Measurements from ENCODE around the gene FYB1.
"Not testable (repeated sequence)": the region's sequence is repeated elsewhere in the genome, so short reads cannot be mapped to it uniquely, and the experiment has no call there.

Gene FYB1, protein sequence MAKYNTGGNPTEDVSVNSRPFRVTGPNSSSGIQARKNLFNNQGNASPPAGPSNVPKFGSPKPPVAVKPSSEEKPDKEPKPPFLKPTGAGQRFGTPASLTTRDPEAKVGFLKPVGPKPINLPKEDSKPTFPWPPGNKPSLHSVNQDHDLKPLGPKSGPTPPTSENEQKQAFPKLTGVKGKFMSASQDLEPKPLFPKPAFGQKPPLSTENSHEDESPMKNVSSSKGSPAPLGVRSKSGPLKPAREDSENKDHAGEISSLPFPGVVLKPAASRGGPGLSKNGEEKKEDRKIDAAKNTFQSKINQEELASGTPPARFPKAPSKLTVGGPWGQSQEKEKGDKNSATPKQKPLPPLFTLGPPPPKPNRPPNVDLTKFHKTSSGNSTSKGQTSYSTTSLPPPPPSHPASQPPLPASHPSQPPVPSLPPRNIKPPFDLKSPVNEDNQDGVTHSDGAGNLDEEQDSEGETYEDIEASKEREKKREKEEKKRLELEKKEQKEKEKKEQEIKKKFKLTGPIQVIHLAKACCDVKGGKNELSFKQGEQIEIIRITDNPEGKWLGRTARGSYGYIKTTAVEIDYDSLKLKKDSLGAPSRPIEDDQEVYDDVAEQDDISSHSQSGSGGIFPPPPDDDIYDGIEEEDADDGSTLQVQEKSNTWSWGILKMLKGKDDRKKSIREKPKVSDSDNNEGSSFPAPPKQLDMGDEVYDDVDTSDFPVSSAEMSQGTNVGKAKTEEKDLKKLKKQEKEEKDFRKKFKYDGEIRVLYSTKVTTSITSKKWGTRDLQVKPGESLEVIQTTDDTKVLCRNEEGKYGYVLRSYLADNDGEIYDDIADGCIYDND

DNA sequence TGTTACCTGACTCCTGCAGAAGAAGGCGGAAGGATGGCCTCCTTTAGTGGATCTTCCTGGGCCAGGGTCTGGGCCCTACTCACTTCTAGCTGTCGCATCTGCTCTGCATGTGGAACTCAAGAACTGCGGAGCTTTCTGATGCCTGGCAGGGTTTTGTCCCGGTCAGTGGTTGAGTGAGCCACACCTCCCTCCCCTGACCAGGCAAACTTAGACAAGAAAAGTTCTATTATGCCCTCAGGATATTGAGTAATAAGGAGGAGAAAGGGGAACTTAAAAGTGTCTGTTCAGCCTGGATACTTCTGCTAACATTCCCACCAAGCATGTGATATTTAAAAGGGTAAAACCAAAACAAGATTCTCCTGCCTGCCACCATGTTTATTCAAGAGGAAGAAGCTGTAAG, at the start of gene FYB1:
TSS of gene FYB1 (minus strand) at position 127 of the 400 bp plus-strand sequence. CDS start 16,603 bp downstream, outside the sequence.
- DNase-seq: no peak

DNA sequence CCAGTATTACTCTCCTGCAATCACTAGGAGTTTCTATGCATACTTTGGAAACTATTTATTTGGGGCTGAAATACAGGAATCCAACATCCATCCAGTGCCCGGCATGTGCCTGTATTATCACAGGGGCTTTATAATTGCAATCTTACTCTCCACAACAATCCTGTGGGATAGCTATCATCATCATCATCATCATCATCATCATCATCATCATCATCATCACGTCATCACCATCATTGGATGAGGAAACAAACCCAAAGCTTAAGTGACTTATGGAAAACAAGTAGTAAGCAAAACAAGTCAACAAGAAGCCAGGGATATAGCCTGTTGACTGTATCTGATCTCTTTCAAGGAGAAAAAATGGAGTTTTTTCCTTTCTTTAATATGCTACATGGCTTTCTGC, 47.8 kb upstream of the FYB1 start:
- DNase-seq: no peak

DNA sequence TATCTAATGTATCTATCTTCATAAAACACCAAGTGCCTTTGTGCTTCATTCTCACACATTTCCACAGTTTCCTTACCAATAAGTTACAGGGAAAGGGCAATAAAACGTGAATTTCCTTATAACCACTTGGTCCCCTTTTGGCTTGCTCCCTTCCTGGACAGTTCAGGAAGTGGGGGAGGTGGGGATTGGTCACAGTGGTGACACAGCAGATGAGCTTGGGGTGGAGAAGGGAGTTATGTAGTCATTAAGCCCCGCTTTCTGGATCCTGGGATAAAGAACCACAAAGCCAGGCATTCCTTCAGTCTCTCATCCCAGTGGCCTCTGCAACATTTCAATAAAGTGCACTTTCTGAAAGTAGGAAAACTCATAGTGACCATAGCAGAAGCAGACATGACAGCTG, 47.1 kb upstream of the FYB1 start:
- DNase-seq: no peak

DNA sequence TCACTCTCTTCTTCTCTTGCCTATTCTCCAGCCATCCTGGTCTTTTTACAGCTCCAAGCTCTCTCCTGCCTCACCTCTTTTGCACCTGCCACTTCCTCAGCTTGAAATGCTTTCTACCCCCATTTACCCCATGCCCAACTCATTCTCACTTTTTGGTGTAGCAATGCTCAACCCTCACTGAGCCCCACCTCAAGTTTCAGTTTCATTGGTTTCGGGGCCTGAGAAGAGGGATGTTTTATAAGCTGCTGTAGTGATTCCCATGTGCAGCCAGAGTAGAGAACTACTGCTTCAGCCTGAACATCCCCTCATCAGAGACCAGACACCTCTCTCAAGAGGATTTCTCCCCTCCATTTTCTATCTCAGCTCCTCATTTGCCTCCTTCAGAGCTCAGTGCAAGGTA, 45.2 kb upstream of the FYB1 start:
- no peak for DNase-seq

DNA sequence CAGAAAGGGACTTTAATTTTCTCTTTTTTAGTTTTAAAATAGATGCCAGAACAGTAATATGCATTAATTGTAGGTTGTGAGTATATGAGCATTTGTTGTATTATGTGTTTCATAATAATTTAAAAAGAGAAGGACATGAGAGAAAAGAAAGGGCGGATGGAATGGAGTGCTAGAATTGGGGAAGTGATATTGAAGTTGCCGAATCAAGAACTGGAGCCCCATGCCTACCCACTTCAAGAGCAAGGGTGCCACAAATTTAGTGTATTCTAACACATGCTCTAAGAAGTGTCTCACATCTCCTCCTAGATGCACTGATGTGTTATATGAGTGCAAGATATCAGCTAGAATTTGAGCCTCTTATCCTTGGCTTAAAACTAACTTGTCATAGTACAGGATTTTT, 43.6 kb upstream of the FYB1 start:
- no peak for DNase-seq

DNA sequence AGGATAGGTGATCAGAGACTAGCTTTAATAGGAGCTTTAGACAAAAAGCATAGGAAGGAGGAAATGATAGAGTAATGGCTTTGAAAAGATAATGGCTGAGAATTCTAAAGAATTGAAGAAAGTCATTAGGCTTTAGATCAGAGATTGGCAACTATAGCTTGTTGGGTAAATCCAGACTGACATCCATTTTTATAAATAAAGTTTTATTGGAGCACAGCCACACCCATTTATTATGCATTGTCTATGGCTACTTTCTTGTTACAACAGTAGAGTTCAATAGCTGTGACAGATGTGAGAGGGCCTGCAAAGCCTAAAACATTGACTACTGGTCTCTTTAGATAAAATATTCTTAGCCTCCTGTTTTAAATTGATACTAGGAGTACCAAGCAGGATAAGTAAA, 40.7 kb upstream of the FYB1 start:
- no peak for DNase-seq

DNA sequence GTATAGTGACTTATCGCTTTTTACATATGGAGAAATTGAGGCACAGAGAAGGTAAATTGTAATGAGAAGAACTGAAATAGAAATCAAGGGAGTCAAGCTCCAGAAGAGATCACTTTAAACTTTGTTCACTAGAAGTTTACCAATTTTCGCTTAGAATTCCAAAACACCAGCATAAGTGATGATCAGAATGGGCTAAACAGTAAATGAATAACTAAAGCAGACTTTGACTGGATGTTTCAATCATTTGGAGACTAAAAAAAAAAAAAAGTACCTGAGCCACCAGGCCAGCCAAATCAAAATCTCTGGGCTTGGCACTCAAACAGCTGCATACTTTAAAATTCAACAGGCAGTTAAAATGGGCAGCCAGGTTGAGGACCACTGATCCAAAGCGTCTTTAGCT, 38.2 kb upstream of the FYB1 start:
- no peak for DNase-seq

DNA sequence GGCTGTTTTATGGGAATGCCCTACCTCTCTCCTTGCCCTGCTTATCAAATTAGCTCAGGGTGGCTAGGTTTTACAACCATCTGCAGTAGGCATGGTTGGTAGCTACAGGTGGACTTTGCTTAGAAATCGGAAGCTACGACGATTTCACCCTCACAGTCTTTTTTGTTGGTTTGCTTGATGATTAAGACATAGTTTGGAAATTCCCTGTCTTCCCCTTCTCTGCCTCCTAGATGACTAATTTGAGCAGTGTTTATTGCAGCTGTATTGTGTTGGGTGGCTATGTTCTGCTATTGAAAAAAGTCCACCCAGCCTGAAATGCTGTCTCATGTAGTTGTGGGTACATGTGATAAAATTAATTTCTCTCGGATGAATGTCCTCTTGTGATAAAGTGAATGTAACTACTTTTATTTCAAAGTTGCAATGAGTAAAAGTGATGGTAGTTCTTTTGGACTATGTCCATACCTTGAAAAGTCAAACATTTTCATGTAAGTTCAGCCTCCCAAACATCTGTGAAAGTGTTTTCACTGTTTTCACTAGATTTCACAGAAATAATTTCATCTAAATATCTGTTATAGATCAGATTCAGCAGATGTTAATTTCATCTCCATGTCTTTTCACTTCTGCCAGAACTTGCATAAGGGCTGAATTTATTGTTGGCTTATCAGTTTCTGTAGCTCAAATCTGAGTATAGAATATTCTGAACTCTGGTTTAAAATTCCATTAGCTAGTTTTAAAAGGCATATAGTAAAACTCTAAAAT, 37.3 kb upstream of the FYB1 start:
- no peak for DNase-seq

DNA sequence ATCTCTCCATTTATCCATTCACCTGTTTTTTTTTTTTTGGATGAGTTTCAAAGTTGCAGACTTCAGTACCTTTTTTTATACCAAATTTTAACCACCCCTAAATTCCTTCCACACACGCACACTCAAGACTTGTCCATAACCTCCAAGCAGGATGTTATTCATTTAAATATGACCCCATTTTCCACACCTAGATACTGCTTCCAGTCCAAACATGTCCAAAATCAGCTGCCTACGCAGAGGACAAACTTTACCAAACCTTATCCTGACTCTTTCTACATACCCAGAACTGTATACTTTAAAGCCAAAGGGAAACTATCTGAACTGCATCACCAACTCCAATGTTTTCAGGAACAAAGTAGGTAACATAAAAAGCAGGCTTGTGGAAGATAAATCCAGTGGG, 36.0 kb upstream of the FYB1 start:
- DNase-seq: no peak

DNA sequence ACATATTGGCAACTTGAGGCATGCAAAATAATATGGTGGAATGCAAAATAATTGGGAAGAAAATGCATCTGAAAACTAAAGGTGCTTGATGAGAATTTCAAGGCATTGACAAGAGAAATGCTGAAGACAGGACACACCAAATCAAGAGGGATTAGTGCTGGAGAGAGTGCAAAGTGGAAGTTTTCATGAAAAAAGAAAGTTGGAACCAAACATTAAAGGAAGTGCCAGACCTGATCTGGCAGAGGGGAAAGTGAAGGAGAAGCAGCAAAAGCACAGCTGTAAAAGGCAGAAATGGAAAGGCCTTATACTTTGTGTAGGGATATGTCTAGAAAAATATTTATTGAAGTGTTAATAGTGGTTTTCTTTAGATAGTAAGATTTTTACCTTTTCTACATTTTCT, 35.3 kb upstream of the FYB1 start:
- DNase-seq: no peak

DNA sequence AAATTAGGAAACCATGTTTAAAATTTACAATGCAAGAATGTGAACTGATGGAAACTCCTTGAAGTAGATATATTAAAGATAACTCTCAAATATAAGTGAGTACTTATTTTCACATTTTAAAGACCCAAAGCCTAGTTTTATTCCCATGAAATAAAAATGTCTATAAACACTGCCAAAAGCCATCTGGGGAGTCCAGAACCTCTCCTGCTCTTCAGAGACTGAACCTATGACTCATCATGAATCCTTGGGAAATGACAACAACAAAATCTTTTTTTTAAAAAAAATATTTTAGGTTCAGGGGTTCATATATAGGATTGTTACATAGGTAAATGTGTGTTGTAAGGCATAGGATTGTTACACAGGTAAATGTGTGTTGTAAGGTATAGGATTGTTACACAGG, 33.8 kb upstream of the FYB1 start:
- DNase-seq: no peak

DNA sequence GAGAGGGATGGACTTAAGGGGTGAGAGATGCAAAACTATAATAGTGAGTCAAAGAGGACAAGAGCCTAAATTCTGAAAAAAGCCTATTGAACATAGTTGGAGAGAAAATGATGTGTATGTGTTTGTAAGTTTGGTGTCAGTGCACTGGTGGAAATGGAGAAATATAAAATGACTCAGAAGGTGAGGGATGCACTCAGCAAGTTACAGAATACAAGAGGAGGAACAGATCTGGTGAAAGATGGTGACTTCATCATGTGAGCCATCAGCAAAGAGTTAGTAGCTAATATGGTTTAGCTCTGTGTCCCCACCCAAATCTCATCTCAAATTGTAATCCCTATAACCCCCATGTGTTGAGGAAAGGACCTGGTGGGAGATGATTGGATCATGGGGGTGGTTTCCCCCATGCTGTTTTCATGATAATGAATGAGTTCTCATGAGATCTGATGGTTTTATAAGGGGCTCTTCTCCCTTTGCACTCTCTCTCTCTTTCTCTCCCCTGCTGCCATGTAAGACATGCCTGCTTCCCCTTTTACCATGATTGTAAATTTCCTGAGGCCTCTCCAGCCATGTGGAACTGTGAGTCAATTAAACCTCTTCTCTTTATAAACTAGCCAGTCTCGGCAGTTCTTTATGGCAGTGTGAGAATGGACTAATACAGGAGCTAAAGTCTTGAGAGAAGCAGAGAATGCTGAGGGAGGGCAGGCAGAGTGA, 30.4 kb upstream of the FYB1 start:
- DNase-seq: no peak

DNA sequence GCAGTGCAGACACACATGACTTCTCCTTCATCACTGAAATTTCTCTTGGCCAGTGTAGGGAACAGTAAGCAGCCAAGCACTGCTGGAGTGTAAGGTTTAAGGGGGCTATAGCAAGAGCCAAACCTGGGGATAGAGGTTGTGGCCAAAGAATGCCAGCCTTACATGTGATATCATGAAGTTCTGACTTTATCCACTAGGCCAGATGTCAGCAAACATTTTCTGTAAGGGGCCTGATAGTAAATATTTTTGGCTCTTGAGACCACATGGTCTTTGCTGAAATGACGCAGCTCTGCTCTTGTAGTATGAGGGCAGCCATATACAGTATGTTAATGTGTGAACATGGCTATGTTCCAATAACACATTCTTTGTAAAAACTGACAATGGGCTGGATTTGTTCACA, 29.7 kb upstream of the FYB1 start:
- DNase-seq: no peak

DNA sequence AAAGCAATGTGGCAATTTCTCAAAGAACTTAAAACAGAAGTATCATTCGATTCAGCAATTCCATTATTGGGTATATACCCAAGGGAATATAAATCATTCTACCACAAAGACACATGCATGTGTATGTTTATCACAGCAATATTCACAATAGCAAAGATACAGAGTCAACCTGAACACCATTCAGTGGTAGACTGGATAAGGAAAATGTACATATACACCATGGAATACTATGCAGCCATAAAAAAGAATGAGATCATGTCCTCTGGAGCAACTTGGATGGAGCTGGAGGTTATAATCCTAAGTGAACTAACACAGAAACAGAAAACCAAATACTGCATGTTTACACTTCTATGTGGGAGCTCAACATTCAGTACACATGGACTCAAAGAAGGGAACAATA, 21.4 kb upstream of the FYB1 start:
- no peak for DNase-seq

DNA sequence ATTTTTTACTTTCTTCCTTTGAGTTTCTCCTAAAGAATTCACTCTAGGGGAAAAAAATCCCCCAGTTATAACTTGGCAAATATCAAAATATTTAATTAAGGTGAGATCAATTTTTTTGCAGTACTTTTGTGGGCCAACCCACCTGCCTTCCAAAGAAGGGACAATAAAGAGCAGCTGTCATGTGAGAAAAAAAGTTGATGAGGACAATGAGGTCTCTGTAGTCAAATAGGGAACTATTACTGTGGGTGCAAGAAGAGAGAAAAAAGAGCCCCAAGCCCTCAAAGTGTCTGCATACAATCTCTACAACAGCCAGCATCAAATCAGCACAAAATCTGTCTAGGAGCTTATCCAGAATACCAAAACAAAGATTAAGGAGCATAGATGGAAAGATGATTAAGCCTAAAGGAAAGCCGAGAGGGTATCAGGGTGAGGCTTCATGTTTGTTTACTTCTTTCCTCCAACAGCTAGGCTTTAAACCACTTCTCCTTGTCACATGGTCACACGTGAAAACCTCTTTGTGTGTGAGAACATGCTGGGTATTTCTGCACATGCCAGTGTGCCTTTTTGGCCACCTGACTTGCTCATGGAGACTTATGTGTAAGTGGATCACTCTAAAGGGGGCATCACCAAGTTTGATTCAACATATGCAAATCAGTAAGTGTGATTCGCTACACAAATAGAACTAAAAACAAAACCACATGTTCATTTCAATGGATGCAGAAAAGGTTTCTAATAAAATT, 19.2 kb upstream of the FYB1 start:
- no peak for DNase-seq

DNA sequence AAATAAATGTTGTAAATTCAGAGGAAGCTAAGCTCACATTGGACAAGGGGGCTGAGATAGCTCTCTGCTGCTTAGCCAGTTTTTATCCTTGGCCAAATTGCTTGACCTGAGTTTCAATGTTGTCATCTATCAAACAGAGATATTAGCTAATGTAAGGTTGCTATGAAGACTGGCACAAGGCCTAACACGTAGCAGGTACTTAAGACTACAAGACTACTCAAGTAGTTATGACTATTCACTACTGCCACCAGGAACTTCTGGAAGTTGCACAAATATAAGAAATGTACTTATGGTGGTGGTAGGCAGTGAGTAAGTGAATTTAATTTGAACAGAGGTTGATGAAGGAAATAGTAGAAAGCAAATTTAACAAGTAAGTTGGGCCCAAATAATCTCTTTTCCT, 17.4 kb upstream of the FYB1 start:
- no peak for DNase-seq

DNA sequence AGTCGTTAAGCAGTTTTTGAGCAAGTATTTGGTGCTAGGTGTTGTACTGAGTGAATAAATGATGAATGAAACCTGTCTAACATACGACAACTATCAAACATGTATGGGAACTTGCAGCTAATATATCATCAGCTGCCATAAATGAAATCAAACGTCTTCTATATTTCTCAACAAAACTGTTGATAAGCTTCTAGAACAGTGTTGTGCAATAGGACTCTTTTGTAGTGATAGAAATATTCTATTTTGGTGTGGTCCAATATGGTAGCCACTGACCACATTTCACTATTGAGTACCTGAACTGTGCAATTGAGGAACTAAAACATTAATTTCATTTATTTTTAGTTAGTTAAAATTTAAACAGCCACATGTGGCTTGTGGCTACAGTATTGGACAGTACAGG, 16.3 kb upstream of the FYB1 start:
- no peak for DNase-seq

DNA sequence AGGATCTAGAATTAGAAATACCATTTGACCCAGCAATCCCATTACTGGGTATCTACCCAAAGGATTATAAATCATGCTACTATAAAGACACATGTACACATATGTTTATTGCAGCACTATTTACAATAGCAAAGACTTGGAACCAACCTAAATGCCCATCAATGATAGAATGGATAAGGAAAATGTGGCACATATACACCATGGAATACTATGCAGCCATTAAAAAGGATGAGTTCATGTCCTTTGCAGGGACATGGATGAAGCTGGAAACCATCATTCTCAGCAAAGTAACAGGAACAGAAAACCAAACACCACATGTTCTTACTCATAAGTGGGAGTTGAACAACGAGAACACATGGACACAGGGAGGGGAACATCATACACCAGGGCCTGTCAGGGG, 15.1 kb upstream of the FYB1 start:
- not testable (repeated sequence) for DNase-seq

DNA sequence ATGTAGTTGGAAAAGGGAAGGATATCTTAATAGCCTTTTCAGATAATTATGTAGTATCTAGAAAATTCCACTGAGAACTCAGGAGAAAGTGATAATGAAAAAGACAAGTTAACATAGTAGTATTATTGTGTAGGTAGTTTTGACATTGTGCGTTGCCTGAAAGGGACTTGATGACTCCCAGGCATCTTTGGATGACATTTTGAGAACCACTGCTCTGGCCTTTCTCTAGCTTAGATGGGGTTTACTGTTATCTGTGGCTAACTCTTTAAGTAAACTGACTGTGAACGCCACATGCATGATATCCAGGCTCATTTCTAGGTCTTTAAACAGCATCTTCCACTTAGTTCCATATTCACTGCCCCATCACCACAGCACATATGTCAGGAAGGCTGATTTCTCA, 14.4 kb upstream of the FYB1 start:
- DNase-seq: no peak

DNA sequence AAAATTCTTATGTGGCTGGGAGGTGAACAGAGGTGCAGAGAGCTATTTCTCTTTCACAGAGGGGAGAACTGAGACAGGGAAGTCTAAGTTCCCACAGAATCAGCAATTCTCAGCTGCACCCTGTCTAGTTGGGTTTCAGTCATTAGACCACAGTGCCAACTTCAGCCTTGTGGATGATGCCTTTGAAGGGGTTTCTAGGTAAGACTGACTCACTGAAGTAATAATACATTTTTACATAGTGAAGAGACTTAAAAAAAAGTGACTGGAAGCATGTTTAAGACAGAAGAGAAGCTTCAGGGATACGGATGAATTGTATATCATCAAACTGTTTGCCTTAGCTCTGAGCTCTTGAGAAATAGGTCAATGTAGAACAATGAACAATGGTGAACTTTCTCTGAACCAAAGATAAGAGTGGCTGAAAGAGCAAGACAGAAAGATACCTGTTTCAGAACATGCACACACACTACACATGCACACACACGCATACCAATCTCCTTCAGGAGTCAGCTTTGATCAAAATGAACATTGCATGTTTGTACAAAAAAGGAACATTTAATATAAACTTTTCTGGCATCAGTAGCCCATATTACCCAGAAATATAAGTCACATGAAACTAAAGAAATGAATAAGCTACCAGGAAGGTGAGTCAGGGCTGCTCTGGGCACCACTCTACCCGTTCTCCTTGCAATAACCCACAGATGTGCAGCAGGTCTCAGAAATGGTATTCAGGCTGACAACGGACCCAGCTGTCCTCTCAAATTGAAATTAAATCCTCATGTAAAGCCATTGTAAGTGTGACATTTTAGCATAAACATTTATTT, 12.6 kb upstream of the FYB1 start:
- DNase-seq: peak; percentile 68

DNA sequence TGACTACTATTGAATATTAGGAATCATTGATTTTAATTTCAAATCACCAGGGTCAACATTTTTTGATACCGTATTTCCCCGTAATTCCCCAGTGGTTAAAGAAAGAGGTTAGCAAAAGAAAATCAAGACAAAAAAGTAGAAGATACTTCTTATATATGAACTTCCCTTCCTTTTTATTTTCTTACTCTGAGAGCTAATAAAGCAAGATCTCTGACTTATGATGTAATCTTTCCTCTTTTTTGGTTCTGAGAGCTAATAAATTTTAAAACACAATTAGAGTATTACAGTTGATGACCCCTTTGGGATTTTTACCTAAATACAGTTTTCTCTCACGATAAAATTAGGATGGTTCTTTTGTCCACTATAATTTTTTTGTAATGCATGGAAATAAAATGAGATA, 9.2 kb upstream of the FYB1 start:
- no peak for DNase-seq

Measured in stimulated activated CD4-positive, alpha-beta T cell treated with anti-CD3 and anti-CD28 coated beads, Interleukin-1b, Interleukin-23, amount 100 ng/mL, for 48 hours (primary cell).